Measurements from ENCODE around the gene FSIP1.

The FSIP1 gene

DNA sequence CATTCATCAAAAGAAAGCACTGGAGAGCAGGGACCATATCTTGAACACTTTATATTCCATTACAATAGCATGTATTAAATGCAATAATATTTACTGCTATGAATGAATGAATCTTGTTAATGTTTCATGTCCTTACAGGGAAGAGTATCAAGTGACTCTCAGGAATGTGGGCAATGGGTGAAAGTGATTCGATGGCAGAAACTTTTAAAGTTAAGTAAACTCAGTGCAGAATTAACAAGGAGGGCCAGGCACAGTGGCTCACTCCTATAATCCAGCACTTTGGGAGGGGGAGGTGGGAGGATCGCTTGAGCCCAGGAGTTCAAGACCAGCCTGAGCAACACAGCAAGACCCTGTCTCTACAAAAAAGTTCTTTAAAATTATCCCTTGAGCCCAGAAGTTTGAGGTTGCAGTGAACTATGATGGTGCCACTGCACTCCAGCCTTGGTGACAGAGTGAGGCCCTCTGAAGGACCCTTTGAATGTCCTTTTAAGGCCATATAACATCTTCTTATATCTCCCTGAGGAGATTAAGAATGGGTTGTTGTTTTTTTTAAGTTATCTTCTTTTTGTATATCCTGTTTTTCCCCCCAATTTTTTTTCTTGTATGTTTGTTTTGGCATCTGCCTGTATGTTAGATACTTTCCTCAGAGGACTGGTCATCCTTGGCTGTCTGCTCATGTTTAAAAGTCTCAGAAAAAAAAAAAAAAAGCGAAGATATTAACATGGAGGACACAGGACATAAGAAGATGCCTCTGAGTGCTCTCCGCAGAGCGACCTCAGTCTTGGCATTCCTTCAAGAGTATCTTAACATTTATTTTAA lies 9.6 kb upstream of the FSIP1 start:
- no peak for DNase-seq (ENCODE audit: low read depth)

DNA sequence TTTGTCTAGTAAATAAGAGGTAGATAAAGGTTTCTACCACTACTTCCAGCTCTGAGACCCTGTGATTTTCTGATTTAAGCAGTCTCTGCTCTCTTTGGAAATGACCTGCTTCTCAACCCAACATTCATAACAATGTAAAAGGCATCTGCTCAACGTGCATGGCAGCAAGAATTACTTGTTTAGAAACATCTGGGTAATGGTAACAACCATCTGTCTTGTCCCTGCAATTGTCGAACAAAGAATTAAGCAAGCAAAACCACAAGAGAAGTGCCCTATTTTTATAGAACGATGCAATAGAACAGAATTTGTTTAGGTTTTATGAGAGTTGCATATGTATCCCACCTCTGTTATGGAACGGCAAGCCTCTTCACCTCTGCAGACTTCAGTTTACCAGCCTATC lies 7.1 kb upstream of the FSIP1 start:
- no peak for DNase-seq (ENCODE audit: low read depth)

DNA sequence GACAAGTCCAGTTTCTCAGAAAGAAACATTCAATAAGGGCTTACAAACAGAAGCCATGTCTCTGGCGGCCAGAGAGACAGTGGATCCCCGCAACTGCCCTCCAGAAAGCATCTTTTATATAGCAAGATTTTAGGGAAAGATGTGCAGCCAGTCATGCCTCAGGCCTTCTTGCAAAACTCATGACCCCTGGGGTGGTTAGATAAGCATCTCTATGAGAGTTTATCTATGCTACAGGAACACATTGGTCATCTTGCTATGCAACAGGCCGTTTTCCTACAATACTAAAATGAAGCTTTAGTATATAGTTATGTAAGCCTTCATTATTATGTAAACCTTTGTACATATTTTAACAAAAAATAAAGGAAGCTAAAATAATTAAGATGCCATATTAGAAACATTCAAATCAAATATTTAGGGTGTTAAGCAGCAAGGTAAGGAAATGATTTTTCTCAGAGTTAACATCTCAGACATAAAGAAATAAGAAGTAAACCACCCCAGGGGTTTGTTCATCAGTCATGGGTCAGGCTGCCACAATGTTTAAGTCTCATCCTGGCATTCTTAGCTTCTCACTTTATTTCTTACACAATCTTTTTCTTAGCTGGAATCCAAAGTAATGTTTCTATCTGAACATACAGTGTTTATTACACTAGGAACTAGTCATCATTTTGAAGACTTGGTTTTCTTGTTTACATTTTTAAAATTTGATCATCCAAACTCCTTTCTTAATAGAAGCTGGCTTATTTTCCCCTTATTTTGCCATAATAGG lies 6.3 kb upstream of the FSIP1 start:
- no peak for DNase-seq (ENCODE audit: low read depth)

DNA sequence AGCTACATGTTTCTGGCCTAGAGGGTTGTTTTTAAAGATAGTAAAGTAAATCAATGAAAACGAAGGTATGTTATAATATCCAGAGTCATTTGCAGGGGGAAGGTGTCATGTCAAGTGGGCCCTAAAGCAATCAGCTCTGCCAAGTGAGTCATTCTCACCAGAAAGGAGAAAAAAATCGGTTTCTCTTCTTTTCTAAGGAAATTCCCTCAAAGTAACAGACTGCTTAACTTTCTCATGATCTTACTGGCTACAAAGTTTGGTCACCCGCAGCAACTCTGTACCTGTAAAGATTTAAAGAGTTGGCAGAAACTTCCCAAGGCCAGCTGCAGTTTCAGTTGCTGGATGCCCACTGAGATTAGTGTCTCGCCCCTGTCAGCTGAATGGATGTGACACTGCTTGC lies 5.5 kb upstream of the FSIP1 start:
- no peak for DNase-seq (ENCODE audit: low read depth)

DNA sequence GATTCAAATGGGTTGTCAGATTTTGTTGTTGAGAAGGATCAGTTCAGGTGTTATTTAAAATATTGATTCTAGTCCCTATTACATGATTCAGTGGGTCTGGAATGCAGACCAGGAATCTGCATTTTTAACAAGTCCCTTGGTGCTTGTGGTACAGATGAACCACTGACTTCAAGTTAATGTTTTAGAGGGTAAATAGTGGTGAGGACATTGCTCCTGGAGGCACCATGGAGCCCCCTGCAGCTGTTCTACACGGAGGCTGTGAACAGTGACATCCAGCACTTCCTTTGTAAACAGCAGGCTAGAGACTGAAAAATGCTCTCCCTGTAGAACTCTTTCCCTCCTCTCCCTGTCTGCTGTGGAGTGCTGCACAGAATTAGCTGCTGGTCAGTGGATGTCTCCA lies 4.8 kb upstream of the FSIP1 start:
- no peak for DNase-seq (ENCODE audit: low read depth)

DNA sequence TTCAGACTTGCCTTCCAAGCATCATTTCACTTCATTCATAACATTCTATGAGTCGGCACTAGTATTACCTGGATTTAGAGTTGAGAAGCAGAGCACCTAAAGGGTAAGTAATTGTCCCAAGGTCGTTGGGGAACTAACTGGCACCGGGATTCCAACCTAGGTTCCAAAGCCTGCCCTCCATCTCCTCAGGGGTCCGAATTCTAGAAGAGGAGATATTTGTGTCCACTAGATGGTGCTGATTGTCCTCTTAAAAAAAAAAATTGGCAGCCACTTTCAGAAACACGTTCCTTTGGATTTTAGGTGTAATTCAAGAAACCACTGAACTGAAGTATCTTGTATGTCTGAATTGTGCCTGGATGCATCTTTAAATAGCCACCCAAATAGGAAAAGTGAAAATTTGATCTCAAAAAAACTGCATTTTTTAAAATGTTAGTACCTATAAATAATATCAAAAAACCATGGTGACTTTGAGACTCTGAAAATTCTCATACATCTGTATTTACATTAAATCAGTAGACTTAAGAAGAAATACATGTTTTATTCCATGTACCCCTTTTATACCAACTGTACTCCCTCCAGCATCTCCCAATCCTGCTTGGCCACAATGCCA lies 3.9 kb upstream of the FSIP1 start:
- no peak for DNase-seq (ENCODE audit: low read depth)

DNA sequence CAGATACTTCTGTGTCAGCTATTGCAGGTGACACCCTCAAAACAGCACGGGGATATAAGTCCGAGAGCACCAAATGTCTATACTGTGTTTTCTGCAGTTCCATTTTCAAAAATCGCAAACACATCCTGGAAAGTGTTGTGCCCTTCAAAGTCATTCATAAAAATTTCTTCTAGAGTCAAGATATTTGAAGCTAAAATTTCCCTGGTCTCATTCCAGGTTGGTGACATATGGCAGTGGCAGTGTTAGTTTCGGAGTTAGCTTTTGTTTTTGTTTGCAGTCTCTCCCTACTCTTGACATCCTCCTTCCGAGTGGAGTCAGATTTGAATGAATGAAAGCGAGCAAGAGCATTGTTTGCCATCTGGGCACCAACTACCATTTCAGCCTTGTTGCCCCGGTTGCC lies 3.2 kb upstream of the FSIP1 start:
- no peak for DNase-seq (ENCODE audit: low read depth)

DNA sequence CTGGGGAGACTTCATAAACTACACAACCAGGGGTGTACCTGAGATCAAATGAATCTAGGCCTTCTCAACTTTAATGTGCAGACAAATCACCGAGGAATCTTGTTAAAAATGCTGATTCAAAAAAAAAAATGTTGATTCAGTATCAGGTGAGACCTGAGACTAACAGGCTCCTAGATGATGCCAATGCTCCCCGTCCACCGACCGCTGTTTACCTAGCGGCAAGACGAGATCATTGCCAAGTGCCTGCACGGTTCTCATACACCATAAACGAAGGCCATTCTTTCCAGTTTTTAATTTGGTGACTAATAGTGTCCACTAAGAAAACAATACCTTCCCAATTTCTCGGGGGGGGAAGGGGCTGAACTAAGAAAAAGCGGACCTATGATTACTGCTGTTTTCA lies 2.5 kb upstream of the FSIP1 start:
- no peak for DNase-seq (ENCODE audit: low read depth)

DNA sequence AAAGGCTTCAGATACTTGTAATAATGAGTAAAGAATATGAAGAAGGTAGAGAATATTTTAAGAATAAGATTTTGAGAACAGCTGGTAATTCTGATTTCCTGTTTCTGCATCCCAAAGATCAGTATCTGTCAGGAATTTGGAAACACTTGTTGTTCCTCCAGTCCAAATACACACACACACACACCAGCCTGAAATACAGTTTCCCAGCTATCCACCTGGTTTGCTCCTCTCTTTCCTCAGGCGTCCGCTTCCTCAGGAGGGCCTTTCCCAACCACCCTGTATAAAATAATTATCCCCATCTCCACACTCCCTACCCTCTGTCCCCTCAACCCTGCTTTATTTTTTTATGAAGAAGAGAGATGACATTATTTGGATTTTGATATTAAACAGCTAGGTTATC lies 2.0 kb upstream of the FSIP1 start:
- no peak for DNase-seq (ENCODE audit: low read depth)

DNA sequence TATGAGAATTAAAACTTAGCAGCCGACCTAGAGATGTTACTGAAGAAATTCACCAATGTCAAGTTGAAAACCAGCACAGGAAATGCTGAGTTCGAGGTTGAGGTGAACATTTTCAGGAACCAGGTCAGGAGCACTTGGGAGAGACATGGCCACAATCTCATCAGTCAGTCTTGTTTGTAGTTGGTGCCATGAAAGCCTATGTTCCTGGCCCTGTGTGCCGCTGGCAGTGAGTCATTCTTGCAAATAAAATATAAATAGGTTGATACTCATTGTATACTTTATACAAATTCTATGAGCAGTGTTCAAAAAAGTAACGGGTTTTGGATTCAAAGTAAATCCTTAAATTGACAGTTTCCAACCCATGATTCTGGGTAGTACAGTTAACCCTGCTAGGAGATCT lies 1.5 kb upstream of the FSIP1 start:
- DNase-seq (ENCODE audit: low read depth) = no peak

DNA sequence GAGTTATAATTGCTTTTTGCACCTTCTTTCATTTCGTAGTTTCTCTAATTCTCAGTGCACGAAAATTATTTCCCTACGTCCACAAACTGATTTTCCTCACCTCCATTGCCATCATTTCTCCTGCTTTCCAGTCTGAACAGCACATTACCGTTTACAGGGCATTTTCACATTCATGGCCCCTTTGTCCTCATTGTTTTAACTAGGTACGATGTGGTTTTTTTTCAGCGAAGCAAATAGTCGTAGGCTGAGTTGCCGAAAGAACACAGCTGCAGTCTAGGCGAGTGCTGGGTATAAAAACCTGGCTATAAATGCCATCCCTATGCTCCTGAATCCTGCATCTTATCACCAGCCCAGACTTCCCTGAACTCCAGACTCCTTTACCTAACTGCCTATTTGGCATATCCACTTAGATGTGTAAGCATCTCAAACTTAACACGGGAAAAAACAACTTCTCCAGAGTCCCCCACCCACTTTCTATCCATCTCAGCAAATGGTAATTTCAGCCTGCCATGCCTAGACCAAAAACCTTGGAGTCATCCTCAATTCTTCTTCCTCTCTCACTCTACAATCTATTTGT lies 691 bp upstream of the FSIP1 start:
- DNase-seq (ENCODE audit: low read depth) = no peak

DNA sequence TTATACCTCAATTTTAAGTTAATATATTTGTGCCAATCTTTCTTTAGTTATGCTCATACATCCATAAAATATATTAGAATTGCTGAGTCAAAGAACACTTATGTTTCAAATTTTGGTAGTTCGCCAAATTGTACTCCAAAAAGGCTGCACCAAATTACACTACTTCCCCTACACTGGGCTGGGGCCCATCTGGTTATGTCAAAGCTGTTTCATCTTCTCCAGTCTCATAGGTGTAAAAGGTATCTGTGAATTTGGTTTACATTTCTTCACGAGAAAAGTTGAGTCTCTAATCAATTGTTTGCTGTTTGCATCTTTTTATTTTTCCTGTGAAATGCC lies 706 bp downstream of the FSIP1 start:
- DNase-seq (ENCODE audit: low read depth) = no peak

DNA sequence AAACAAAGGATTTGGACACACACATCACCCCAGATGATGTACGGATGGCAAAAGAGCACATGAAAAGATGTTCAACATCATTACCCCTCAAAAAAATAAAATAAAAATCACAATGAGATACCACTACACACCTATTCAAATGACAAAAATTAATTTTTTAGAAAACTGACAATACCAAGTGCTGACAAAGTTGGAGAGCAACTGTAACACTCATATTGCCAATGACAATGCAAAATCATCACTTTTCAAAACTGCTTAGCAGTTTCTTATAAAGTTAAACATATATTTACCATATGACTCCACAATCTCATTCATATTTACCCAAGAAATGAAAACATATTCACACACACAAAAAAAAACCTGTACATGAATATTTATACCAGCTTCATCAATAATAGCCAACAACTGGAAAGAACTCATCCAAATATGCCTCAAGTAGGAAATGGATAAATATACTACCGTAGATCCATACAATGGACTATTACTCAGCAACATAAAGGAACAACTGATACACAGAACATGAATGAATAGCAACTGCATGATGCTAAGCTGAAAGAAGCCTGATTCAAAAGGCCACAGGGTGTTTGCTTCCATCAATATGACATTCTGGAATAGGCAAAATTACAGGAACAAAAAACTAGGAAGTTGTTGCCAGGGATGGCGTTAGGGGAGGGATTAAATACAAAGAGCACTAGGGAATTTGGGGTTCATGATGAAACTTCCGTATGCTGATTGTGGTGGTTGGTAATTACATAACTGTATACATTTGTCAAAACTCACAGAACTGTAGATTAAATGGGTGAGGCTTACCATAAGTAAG lies 1.3 kb downstream of the FSIP1 start:
- no peak for DNase-seq (ENCODE audit: low read depth)

DNA sequence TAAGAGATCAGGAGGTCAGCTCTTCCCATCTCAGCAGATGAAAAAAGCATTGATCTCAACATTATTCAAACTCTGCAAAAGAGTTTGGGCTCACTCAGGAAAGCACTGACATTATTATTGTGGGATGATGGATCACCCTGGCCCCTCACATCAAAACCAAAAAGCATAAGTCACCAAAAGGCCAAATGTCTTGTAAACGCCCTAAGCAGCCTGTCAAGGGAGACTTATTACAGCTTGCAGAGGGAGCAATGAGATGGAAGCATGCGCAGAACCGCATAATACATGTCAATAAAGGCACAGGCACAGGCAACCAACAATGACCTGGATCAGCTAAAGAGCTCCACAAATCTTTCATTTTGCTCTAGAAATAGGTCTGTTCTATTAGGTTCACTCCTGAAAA lies 4.6 kb downstream of the FSIP1 start:
- no peak for DNase-seq (ENCODE audit: low read depth)

DNA sequence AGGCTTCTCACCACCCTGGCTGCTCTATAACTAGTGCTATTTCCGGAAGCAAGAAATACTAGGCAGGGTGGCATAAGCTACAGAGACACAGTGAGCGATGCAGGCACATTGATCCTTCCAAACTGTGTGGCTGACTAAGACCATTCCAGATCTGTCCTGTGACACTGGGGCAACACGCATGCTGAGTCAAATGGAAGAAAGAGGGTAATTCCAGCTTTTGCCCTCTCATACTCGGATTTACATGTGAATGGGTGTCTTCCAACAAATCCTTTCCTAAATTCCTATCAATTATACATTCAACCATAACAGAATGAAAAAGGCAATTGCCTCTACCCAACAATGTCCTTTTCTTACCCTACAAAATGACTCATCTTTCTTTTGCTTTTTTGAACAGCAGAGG lies 5.1 kb downstream of the FSIP1 start:
- no peak for DNase-seq (ENCODE audit: low read depth)

DNA sequence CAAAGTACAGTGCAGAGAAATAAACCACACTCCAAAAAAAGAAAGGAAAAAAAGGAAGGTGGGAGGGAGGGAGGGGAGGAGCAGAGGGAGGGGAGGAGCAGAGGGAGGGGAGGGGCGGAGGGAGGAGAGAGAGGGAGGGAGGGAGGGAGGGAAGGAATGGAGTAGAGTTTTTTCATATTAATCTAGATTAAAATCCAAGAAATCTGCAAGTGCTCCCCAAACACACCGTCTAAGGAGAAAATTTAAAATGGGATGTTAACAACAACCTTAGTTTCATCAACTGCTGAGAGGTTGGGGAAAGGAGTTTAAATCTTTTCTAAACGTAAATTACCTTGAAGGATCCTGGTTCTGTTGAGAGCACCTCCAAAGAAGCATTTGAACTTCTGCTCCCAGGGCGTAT lies 6.6 kb downstream of the FSIP1 start:
- DNase-seq (ENCODE audit: low read depth) = no peak

DNA sequence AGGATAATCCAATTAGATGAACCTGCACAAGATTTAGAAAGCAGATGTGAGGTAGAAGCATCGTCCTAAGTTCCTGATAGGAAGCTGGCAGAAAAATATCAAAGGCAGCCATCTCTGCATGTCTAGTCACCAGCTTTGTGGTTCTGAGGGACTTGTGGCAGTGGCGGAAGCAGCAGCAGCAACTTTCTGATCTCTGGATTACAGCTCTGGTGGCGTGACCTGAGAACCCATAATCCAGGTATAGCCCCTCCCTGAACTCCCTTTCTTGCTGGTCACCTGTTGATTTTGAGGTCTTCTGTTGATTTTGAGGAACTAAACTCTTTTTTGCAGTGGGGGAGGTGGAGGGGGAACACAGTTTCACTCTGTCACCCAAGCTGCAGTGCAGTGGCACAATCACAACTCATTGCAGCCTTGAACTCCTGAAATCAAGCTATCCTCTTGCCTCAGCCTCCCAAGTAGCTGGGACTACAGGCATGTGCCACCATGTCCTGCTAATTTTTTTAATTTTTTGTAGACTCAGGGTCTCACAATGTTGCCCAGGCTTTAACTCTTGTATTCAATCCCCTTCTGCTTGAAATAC lies 7.9 kb downstream of the FSIP1 start:
- no peak for DNase-seq (ENCODE audit: low read depth)

DNA sequence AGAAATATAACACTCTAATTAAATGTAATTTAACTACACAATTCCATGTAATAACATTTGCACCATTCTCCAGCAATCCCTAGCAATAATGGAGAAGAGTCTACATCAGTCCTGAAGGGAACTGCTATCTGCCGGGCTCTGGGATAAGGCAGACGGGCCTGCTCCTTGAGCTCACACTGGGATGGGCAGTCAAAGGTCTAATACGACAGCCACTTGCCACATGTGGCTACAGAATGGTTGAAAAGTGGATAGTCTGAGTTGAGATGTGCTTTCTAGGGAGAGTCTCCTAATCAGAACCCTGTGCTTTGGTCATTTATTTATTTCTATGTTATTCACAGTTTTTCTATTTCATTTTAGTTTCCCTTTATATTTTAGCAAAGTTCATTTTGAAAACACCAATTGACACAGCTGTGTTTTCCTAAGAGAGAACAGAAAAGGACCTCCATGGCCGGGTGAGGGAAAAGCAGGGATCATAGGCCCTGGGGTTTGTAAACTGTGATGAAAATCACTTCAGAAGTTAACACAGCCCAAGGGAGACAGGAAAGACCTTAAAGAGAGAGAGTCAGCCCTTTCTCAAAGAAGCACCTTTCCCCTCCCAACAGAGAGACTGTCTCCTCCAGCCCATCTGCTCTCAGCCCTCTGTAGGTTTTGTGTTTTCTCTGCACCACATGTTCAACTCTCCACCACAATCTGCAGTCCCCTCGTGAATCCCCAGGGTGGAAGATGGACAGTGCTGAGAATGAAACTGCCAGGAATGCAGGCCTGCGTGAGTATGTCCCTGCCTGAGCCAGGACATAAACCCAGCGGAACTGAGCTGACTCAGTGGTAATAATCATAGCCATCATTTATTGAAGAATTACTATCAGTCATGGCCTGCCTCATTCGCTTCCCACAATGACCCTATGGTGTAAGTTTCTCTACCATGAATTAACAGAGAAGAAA lies 11.6 kb downstream of the FSIP1 start:
- DNase-seq (ENCODE audit: low read depth) = no peak

DNA sequence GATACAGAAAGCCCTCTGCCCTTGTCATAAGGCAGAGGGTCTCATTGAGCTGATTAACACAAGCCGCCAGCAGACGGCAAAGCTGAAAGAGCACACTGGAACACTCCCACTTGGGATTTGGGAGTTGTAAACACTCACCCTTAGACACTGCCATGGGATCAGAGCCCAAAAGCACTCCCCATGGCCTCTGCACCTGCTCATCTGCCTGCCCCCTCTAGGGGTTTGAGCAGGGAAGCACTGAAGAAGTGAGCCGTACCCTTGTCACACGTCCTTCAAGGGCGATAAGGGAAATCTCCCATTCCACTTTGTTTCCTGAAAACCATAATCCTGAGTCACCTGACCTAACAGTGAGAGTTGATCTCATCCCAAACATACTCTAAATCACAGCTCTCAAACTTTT lies 14.7 kb downstream of the FSIP1 start:
- no peak for DNase-seq (ENCODE audit: low read depth)

DNA sequence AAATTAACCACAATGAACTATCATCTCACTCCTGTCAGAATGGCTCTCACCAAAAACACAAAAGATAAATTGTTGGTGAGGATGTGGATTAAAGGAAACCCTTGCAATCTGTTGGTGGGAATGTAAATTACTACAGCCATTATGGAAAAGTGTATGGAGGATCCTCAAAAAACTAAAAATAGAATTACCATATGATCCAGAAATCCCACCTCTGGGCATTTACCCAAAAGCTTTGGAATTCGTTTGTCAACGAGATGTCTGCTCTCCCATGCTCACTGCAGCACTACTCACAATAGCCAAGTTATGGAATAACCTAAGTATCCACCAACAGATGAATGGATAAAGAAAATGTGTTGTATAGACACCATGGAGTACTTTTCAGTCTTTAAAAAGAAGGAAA lies 21.6 kb downstream of the FSIP1 start:
- DNase-seq (ENCODE audit: low read depth) = no peak

All from stimulated activated CD8-positive, alpha-beta memory T cell treated with anti-CD3 and anti-CD28 coated beads, Interleukin-15, amount 100 ng/mL, for 24 hours (primary cell).